GM19351 (cell line): ENCODE results near the gene HOXB1.

Experiments used
- ATAC-seq: cut with Tn5 transposase; IDR thresholded peaks from one replicate; pipeline ENCODE4 v1.9.1; 2021; ENCODE audit warnings: mild to moderate bottlenecking, moderate library complexity; ENCODE audit not compliant: unreplicated experiment

Gene HOXB1

DNA sequence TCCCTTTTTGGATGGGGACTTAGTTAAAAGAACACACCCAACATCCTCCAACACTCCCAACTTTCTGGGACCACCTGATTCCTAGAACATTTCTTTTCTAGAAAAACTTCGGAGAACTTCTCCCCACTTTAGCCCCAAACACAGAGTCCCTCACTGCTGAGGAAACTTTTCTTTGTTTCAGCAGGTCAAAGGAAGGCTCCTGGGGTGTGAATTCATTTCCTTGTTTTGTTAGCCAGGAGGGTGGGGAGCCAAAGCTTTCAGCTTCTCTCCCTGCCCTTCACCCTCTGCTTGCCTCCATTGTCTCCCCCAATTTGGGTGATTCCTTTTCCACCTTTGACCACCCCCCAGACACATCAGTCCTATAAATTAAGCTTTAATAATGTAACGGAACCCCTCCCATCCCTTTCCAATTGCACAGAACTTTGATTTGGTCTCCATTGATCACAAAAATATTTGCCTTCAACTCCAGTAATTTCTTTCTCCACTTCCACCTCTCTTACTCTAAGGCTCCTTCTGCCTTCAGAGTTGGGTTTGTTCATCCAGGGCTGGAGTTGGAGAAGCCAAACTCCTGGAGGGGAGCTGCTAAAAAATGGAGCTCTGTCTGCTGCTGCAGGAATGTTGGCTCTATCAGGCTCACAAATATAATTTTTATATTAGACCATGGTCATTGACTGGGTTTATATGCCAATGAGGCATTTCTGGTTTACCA, 37.0 kb upstream of the HOXB1 start:
- ATAC-seq, result no peak

- ATAC-seq, result no peak
Measured at GRCh38 chr17:48567209-48567608, 36.4 kb upstream of the HOXB1 start.

DNA sequence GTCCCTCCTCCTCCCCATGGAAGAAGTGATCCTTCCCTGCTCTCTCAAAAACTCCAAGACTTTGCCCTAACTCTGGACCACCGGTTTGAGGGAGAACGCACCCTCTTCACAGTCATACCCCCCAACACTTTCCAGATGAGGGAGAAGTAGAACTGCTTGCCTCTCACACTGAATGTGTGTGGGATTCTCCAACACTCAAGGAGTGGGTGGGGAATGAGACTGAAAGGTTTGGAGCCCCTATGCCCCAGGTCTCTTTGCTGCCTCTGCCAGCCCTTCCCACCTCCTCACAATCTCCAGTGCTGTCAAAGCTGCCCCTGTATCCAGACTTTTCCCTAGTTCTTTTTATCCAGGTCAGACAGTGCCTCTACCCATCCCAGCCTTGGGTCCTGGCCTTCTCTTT, 35.9 kb upstream of the HOXB1 start:
- ATAC-seq, result no peak

DNA sequence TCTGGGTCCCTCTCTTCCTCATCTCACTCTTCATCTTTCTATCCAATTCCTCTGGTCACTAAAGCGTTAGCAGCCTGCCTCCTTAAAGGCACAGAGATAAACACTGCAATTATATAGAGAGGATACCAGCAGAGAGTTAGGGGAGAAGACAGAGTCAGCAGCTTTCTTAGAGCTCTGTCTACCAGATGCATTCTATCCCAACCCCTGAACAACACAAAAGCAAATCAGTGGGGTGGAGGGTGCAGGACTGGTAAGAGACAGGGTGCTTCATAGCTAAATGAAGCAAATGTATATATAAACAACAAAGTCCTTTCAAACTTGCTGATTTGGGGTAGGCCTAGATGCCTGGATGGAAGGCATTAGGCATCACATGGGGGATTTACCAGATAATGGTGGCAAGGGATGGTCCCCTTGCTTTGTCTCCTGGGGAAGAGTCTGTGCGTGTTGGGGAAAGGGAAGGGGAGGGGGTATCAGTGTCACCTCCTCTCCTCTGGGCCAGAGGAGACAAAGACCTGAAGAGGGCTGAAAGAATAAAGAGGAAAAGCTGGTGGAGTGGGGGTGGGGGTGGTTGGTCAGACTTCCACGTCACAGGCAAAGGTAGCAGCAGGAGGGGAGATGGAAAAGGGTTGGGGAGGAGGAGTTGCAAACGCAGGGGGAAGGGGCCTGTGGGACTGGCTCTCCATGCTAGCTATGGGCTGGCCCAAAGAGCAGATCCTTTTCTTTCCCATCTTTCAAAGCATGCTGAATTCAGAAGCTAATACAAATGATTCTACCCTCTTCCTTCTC, 35.3 kb upstream of the HOXB1 start:
- ATAC-seq, result no peak

GRCh38 chr17:48565022-48565554, 34.3 kb upstream of the HOXB1 start:
- no peak for ATAC-seq

- ATAC-seq, result no peak
Measured at GRCh38 chr17:48564188-48565021, 33.6 kb upstream of the HOXB1 start.

DNA sequence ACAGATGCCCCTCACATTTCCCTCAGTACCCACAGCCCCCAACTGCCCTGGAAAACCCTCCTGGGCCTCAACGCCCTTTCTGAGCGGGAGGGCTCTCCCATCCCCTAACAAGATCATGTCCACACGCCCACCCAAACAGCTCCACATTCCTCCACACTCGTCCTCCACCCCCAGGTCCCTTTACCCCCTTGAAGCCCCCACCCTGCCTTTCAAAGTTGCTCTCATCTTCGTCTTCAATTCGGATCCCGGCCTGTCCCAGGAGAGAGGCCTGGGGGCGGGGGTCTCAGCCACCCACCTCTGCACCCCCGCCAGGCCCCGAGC, 33.0 kb upstream of the HOXB1 start:
- ATAC-seq, result no peak

DNA sequence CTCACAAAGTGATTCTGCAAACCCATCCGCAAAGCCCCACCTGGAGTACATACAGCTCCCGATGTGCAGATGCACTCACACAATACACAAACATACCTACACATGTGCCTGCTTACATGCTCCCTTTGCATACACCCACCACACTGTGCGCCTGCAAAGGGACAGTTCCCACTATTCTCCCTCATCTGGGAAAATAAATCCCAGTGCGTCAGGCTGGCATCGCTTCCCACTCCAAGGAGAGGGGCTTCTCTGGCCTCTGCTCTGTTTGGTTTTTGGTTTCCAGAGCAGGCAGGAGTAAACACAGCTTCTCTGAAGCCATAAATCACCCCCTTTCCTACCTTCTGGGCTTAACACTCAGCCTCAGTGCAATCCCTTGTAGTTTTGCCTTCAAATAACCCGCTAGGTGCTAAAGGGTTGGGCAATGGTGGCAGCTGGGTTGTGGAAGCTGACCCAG, 32.6 kb upstream of the HOXB1 start:
- ATAC-seq, result no peak

DNA sequence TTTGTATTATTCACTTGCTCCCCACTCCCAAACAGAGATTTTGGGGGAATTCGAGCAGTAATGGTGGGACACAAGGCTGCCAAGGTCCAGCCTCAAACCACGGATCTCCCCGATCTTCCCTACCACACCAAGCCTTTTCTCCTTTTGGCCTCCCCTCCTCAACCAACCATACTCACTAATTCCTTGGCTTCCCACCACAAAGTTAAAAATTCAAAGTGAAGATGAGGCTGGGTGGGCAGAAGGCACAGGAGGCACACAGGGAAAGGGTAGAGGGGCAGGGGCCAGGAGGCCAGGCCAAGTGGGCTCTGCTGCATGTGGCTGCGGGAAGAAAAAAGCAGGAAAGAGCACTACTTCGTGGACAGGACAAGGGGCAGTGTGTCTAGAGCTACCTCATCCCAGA, 32.1 kb upstream of the HOXB1 start:
- no peak for ATAC-seq

DNA sequence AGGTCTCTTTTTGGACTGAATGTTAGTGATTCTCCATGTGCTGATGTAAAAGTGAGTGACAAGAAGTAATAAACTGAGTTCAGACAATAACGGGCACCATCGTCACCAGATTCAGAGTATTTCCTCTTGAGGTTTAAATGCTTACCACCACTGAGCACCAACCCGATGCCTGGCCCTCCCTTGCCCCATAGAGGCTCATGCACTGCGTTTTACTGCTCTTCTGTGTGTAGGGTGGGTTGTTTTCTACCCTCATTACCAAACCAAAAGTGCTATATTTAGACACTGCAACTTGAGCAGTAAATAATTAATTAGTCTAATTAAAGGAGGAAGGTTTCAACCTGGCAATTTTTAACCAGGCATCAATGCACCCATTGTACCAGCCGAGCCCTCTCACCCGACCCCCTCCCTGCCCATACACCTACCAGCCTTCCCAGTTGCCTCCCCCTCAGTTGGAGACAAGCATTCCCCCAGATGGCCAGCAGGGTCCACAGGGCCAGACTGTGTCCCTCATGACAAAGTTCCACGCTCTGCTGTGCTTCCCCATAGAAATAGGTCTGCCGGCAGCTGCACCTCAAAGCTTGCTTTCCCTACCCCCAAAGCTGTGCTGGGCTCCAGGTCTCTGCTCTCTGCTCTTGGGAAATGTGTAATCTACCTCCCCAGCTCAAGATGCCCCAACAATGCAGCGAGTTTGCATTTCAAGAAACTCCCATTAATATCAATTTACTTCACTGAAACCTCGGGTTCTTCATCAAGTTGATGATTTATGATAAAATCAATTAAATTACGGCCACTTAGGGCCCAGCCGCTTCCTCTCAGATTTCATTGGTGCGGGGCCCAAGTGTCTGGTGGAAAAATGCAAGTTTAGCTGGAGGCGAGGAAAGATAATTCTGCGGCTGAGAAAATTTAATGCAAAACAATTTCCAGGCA, 31.3 kb upstream of the HOXB1 start:
- no peak for ATAC-seq

DNA sequence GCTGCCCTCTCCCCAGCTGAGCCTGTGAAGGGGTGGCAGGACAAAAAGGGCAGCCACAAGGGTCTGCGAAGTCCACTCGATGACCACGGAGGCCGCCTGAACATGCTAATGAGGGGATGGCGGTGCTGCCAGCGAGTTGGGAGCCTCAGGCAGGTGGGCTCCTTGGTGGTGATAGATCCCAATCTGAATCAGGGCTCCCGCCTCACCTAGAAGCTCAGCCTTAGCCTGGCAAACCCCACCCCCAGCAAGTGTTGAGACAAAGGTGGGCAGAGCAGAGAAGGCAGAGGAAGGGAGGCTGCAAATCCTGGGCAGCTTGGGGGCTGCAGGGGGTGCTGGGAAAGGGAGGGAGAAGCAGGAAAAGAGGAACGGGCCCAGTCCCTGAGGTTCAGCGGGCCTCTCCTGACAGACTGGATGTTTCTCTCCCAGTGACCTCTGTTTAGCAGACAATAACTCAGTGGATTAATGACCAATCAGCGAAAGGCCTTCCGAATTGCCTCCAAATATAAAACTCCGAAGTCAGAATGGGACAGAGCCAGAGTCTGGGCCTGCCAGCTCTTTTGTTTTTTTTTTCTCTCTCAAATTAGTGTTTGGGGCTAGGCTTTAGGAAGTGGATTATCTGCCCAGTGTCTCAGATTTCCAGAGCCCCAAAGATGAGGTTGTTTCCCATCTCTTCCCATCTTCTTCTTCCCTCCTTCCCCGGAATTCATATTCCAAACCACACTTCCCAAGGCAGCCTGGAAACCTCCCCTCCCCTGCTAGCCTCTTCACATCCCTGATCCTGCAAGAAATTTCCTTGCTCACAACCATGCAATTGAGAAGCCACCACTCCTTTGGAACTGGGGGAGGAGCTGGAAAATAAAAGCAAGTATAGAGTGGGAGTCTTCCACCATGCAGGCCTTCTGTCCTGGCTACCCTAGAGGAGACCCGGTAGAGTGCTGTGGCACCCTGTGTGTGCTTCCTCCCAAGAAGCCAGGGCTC, 29.3 kb upstream of the HOXB1 start:
- no peak for ATAC-seq

- ATAC-seq, result no peak
Measured at GRCh38 chr17:48559122-48559839, 28.5 kb upstream of the HOXB1 start.

DNA sequence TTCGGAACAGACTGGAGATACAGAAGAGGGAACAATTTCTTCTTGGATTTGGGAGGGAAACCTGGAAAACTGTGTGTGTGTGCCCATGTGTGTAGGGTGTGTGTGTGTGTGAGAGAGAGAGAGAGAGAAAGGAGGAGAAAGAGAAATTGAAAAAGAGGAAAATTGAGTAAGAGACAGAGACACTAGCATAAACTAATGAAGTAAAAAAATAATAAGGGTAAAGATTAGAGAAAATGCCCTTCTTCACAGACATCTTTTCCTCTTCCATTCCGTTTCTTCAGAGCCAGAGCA, 28.0 kb upstream of the HOXB1 start:
- ATAC-seq, result no peak

DNA sequence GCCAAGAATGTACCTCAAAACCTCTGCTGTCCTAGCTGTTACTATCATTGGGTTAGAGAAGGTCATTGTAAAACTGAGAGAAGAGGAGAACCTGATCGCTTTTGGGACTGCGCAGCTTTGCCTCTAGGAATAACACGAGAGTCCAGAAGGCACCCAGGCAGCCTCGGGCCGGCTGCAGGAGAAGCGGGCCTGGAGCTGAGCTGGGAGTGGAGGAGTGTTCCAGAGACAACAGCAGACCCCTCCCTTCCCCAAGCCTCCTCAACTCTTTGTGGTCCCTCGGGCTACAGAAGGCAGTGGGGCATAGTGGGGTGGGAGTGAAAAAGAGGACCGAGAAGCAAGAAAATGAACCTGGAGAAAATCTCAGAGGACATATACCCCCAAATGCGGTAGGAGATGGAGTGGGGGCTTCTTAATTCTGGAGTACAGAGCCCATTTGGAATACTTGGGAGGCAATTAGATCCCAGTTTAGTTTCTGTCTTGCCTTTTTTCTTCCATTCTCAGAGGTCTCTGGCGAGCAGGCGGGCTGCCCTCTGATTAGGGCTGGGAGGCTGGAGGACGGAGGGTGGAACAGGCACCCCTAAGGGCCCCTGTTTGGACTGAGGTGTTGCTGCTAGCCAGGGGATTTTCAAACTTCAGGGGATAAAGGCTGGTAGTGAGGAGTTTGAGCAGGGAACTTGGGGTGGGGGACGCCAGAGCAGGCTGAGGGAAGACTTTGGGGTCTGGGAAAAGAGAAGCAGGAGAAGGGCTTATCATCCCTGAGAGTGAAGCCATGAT, 27.4 kb upstream of the HOXB1 start:
- no peak for ATAC-seq

DNA sequence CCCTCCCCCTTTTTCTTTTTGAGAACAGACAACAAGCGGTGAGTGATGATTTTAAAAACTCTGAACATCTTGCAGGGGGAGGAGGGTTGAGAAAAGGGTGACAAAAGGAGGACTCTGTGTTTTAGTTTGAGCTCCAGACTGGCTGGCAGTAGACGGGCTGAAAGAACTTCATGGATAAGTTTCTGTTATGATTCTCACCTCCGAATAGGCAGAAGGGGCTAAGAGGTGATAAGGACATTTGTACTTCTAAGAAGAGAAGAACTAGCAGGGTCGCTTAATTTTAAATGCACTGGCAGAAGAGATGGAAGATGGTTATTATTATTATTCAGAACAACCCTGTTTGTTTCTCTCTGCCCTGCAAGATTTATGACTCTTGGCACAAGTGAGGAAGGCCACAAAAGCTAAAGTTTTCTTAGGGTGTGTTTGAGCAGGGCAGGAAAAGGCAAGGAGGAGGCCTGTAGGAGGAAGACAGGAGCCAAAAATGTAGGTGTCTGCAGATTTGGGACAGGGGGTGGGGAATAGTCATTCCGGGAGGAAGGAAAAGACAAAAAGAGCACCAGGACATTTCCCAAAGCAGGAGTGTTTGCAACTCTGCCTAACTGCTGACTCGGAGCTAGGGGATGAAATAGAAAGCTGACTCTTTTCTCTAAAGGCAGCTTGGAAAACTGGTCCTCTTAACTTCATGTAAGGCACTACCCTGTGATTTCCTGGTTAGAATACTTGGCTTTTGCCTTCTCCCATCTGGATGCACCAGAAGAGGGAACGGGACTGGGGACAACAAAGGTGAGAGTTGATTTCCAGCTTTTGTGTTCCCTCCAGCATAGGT, 26.0 kb upstream of the HOXB1 start:
- no peak for ATAC-seq

DNA sequence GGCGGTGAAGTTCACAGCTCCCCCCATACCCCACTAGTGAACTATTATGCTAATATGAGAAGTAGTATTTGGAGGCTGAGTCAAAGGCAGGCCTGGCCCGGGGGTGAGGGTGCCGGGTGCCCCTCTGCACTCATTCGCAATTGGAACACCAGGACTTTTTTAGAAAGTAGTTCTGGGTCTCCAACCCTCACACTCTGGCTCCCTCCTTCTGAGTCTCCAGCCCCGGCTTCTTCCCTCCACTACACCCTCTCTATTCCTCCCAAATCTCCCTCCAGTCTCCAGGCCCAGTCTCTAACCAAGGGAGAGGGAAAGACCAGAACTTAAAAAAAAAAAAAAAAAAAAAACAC, 25.4 kb upstream of the HOXB1 start:
- ATAC-seq, result no peak
